Right lobe of liver (tissue), 6 donors: ENCODE measurements around the gene FABP1. TPM values are rescaled to one million over a fixed set of nuclear protein-coding genes. Genes with fewer than 3 reads are reported as not detected.

Experiments used
- ATAC-seq, 4 donors: fragments of 200-7000 bp; cut with Tn5 transposase; one replicate each; pipeline ENCODE4 v1.9.1; 2020; ENCODE audit warnings: mild to moderate bottlenecking in 4 of 4, moderate library complexity in 4 of 4
- DNase-seq, 3 donors: peaks; one replicate each; pipeline ENCODE4 v3.0.0-alpha.2; 2020
- H3K27ac ChIP-seq, 3 donors: fragments of 200-600 bp; one replicate each; pipeline ENCODE4 v1.8.0; 2022
- H3K27me3 ChIP-seq, 2 donors: fragments of 200-600 bp; one replicate each; pipeline ENCODE4 v1.8.0; 2022
- H3K36me3 ChIP-seq, 4 donors: fragments of 200-600 bp; sonication (generic) in 1 of 4; one replicate each; pipeline versions ENCODE4 v1.5.1 to v1.8.0; 2017 to 2022; ENCODE audit warnings: control low read depth in 1 of 4
- H3K4me1 ChIP-seq, 4 donors: fragments of 200-600 bp; sonication (generic) in 1 of 4; one replicate each; pipeline versions ENCODE4 v1.5.1 to v1.8.0; 2017 to 2022; ENCODE audit warnings: control low read depth in 1 of 4
- H3K4me3 ChIP-seq, 3 donors: fragments of 200-600 bp; one replicate each; pipeline ENCODE4 v1.8.0; 2022
- H3K9me3 ChIP-seq, 4 donors: fragments of 200-600 bp; sonication (generic) in 1 of 4; one replicate each; pipeline versions ENCODE4 v1.5.1 to v1.8.0; 2017 to 2022; ENCODE audit warnings: control low read depth in 1 of 4
- CTCF ChIP-seq, 4 donors: fragments of 200-600 bp in 3 of 4; fragments of 450-650 bp in 1 of 4; IDR thresholded peaks; one replicate each; pipeline versions ENCODE4 v1.5.1 to v1.8.0; 2016 to 2022; ENCODE audit warnings: antibody characterized with exemption in 4 of 4, mild to moderate bottlenecking in 2 of 4
- POLR2A ChIP-seq: fragments of 450-650 bp; IDR thresholded peaks from one replicate; pipeline ENCODE4 v1.6.1; 2017; ENCODE audit warnings: antibody characterized with exemption, mild to moderate bottlenecking
- WGBS: methylation state at CpG from one replicate; pipeline ENCODE4 v1.1.6; 2018; ENCODE audit warnings: low coverage, low lambda C conversion rate; ENCODE audit not compliant: insufficient coverage; ENCODE audit errors: missing lambda C conversion rate; 5-methylcytosine and 5-hydroxymethylcytosine counted together
- intact Hi-C, 2 donors: fragments of 100-400 bp; cut with DNase I; formaldehyde crosslinking; loops; one replicate each; pipeline versions ENCODE4 v1.11.2 to v1.14.1; 2022
- total RNA-seq, 6 experiments: library from RNA; depleted of rRNA in 2 of 6; stranded (reverse); fragments of >200 nt in 2 of 6; fragmentation: NEBNext Ultra II Directional in 3 of 6; extraction: Animal tissue kit (Norgen Biotek cat#: 25700) in 3 of 6; gene quantifications; one replicate each; pipeline versions ENCODE4 v1.1.0 to v1.2.4, GENCODE V29; 2016 to 2023
- donor health status: DM: no; HTN: yes; CAD: no.
- donor health status: DM: no; HTN: no; CAD: no.
- donor health status: DM: no; HTN: no; CAD: no.
- donor health status: DM: no; HTN: yes; CAD: no.
- donor health status: DM: no; HTN: yes; CAD: no.

Gene FABP1
- total RNA-seq, 6 experiments from 2014 or later = 326 to 1,933 (median 908) TPM

GRCh38 chr2:88086401-88086800, 41.5 kb downstream of the FABP1 start:
- Histone ChIP-seq H3K36me3 (no peaks in the 10 kb centered on the region), H3K4me3 (no peak overlapping the region), H3K9me3 (no peaks in the 10 kb centered on the region), H3K27me3 (no peaks in the 10 kb centered on the region), H3K27ac (no peak overlapping the region), H3K4me1 (no peaks in the 10 kb centered on the region)
- DNase-seq = no peak
- TF ChIP-seq POLR2A = no peak
- TF ChIP-seq CTCF (IDR thresholded peaks at IDR 0.05) = no peak
- WGBS = 93% methylated on average over 7 of the region's 9 CpGs
- intact Hi-C loops = no loop called here
- ATAC-seq = no peak

GRCh38 chr2:88085602-88086001, 42.3 kb downstream of the FABP1 start:
- no peak for TF ChIP-seq POLR2A
- TF ChIP-seq CTCF (IDR thresholded peaks at IDR 0.05) = no peak

GRCh38 chr2:88085099-88085498, 42.8 kb downstream of the FABP1 start:
- H3K27ac ChIP-seq = no peak overlapping the region
- no peaks in the 10 kb centered on the region for H3K27me3 ChIP-seq
- H3K36me3 ChIP-seq = no peaks in the 10 kb centered on the region
- DNase-seq (no peak), ATAC-seq (no peak)
- 82% methylated on average over 1 of the region's 2 CpGs for WGBS
- no peaks in the 10 kb centered on the region for H3K4me1 ChIP-seq
- TF ChIP-seq CTCF (IDR thresholded peaks at IDR 0.05) = no peak
- TF ChIP-seq POLR2A = no peak
- H3K4me3 ChIP-seq = no peak overlapping the region
- intact Hi-C loops = no loop called here
- no peaks in the 10 kb centered on the region for H3K9me3 ChIP-seq

More at GRCh38 chr2:88085602-88086001, 42.3 kb downstream of the FABP1 start:
- no peak overlapping the region for H3K4me3 ChIP-seq
- no peaks in the 10 kb centered on the region for H3K9me3 ChIP-seq
- DNase-seq (no peak), ATAC-seq (no peak)
- H3K27me3 ChIP-seq = no peaks in the 10 kb centered on the region
- WGBS = 81% methylated on average over 5 of the region's 5 CpGs
- intact Hi-C loops = no loop called here
- H3K4me1 ChIP-seq = no peaks in the 10 kb centered on the region
- no peak overlapping the region for H3K27ac ChIP-seq
- no peaks in the 10 kb centered on the region for H3K36me3 ChIP-seq

- DNase-seq (no peak), ATAC-seq (no peak)
- TF ChIP-seq CTCF (IDR thresholded peaks at IDR 0.05) = no peak
- TF ChIP-seq POLR2A = no peak
- 83% methylated on average over 1 of the region's 1 CpG for WGBS
- H3K4me1 ChIP-seq = no peaks in the 10 kb centered on the region
- no peak overlapping the region for H3K27ac ChIP-seq
- H3K9me3 ChIP-seq = no peaks in the 10 kb centered on the region
- intact Hi-C loops = no loop called here
- no peaks in the 10 kb centered on the region for H3K36me3 ChIP-seq
- no peaks in the 10 kb centered on the region for H3K27me3 ChIP-seq
- H3K4me3 ChIP-seq = no peak overlapping the region
These were observed 45.1 kb downstream of the FABP1 start for GRCh38 chr2:88082781-88083180.
